H1 (cell line): ENCODE measurements around the gene SPSB3. TPM values are rescaled to one million over a fixed set of nuclear protein-coding genes. Genes with fewer than 3 reads are reported as not detected.

Source experiments
- CHD2 ChIP-seq: IDR thresholded peaks from 2 replicates; pipeline ENCODE4 v1.6.1; 2012; ENCODE audit warnings: low read length, improper control_type of control experiment
- FOSL1 ChIP-seq: IDR thresholded peaks from 2 replicates; pipeline ENCODE4 v1.6.1; 2011; ENCODE audit warnings: mild to moderate bottlenecking, low read depth, low read length, moderate library complexity; ENCODE audit not compliant: insufficient read depth
- polyA plus RNA-seq, 7 experiments: library from polyadenylated mRNA; depleted of rRNA in 3 of 7; stranded (reverse) in 5 of 7; unstranded in 2 of 7; fragments of >200 nt in 5 of 7; fragments of 200-250 nt in 2 of 7; gene quantifications; 1 replicate in 5 of 7; 2 replicates in 1 of 7; 4 replicates in 1 of 7; pipeline versions ENCODE4 v1.2.1 to v1.2.3, GENCODE V29; 2011 to 2013; ENCODE audit warnings: missing spikeins in 2 of 7, mixed read lengths in 2 of 7
- total RNA-seq: library from RNA; stranded (reverse); fragmentation: NEBNext Ultra II Directional; extraction: Animal tissue kit (Norgen Biotek cat#: 25700); gene quantifications from 2 replicates; pipeline ENCODE4 v1.2.1, GENCODE V29; 2021

Gene SPSB3
- total and polyA plus RNA-seq, 2 of the 8 experiments (the other 6 are each of a cell fraction or from before 2014, with no cell fraction given), result 22.5 to 37.8 TPM

DNA sequence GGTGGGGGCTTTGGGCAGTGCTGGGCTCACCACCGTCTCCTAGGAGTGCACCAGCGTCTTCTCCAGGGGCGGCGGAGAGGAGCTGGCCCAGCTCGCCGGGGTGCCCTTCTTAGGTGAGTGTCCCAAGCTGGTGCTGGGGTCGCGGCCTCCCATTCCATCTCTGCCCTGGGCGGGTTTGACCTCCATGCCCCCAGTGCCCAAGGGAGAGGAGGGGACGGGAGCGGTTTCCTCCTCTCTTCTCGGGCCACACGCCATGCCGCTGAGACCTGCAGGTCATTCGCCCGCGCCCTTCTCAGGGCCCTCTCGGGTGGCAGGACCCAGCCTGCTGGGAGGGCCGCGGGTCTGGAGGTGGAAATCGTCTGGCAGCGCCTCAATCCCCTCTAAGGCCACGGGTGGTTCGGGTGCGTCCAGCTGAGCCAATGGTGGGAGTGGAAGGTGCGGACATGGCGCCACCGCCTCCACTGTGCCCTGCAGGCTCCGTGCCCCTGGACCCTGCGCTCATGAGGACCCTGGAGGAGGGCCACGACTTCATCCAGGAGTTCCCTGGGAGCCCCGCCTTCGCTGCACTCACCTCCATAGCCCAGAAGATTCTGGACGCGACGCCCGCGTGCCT is 5.8 kb upstream of the SPSB3 start (continued):
- TF ChIP-seq FOSL1 (no peak), CHD2 (no peak)
- TF ChIP-seq, all 59 proteins: peak for 0
